Measurements from ENCODE around the gene IRF1. TPM values are rescaled to one million over a fixed set of nuclear protein-coding genes. Genes with fewer than 3 reads are reported as not detected.

IRF1 gene
- total RNA-seq, 2 experiments from 2014 or later, result 1,212 to 1,234 TPM

GRCh38 chr5:132459983-132460838, 30.4 kb downstream of the IRF1 start:
- peaks cover 86% of the 10 kb centered on the region for H3K4me1 ChIP-seq (ENCODE audit: insufficient read depth, low read length)
- Mint-ChIP-seq H3K27ac (peak overlapping the region; percentile 97), H3K4me1 (ENCODE audit: low read depth) (peaks cover 99% of the 10 kb centered on the region), H3K36me3 (ENCODE audit: low read depth) (peaks cover 30% of the 10 kb centered on the region), H3K4me3 (peak overlapping the region; percentile 57), H3K27me3 (no peaks in the 10 kb centered on the region), H3K9me3 (no peaks in the 10 kb centered on the region)
- no peaks in the 10 kb centered on the region for H3K27me3 ChIP-seq (ENCODE audit: control insufficient read depth in 1 of 2, insufficient read depth in 2 of 2, low read length in 2 of 2)
- ATAC-seq (ENCODE audit: poor library complexity), result no peak
- TF ChIP-seq CTCF (IDR thresholded peaks at IDR 0.05), result peak; percentile 27
- CTCF ChIA-PET, result interaction anchor here (2.1 to 4.7 kb wide), 3 partner anchors 29 to 41 kb away, joined by 11 to 34 read pairs (median 12); partner anchors contain the start of gene IRF1
- no peaks in the 10 kb centered on the region for H3K9me3 ChIP-seq (ENCODE audit: control insufficient read depth in 1 of 2, insufficient read depth in 1 of 2, low read length in 2 of 2)
- POLR2A ChIA-PET, result interaction anchor here (1.0 to 15.8 kb wide), 6 partner anchors 12 to 50 kb away, joined by 3 to 1045 read pairs (median 64); partner anchors contain the start of gene IRF1
- peaks cover 22% of the 10 kb centered on the region for H3K36me3 ChIP-seq (ENCODE audit: insufficient read depth, low read length)
- peak overlapping the region in 1 of 2 donors; percentile 48 for H3K27ac ChIP-seq (ENCODE audit: low read depth in 1 of 2, low read length in 2 of 2)
- H3K4me3 ChIP-seq (ENCODE audit: low read length), result no peak overlapping the region
- DNase-seq, result peak in 2 of 14 experiments; percentile 58 to 61
- intact Hi-C loops (cut with DNase I, micrococcal nuclease), result loop anchor here (5.0 kb wide), 3 partner anchors 37 to 48 kb away; no protein-coding TSS in a partner anchor

- Histone ChIP-seq H3K4me3 (ENCODE audit: low read length) (no peak overlapping the region), H3K27me3 (ENCODE audit: control insufficient read depth in 1 of 2, insufficient read depth in 2 of 2, low read length in 2 of 2) (no peaks in the 10 kb centered on the region), H3K4me1 (ENCODE audit: insufficient read depth, low read length) (peaks cover 86% of the 10 kb centered on the region), H3K9me3 (ENCODE audit: control insufficient read depth in 1 of 2, insufficient read depth in 1 of 2, low read length in 2 of 2) (no peaks in the 10 kb centered on the region), H3K36me3 (ENCODE audit: insufficient read depth, low read length) (peaks cover 22% of the 10 kb centered on the region), H3K27ac (ENCODE audit: low read depth in 1 of 2, low read length in 2 of 2) (peak overlapping the region; percentile 49 to 64)
- H3K27me3 Mint-ChIP-seq, result no peaks in the 10 kb centered on the region
- ChIA-PET POLR2A (interaction anchor here (1.0 to 15.8 kb wide), 10 partner anchors 8 to 49 kb away, joined by 3 to 1045 read pairs (median 48); partner anchors contain the start of gene IRF1), CTCF (interaction anchor here (0.7 to 4.7 kb wide), 11 partner anchors 7 to 73 kb away, joined by 3 to 34 read pairs (median 7); partner anchors contain the start of gene IRF1)
- intact Hi-C loops (cut with DNase I, micrococcal nuclease), result loop anchor here (5.0 kb wide), 3 partner anchors 37 to 47 kb away; no protein-coding TSS in a partner anchor
- peaks cover 33% of the 10 kb centered on the region for H3K36me3 Mint-ChIP-seq (ENCODE audit: low read depth)
- peak in 2 of 14 experiments; percentile 42 to 51 for DNase-seq
- peak overlapping the region; percentile 50 for H3K4me3 Mint-ChIP-seq
- H3K4me1 Mint-ChIP-seq (ENCODE audit: low read depth), result peaks cover 98% of the 10 kb centered on the region
- peak overlapping the region; percentile 97 for H3K27ac Mint-ChIP-seq
- no peak for ATAC-seq (ENCODE audit: poor library complexity)
- no peaks in the 10 kb centered on the region for H3K9me3 Mint-ChIP-seq
- TF ChIP-seq CTCF (IDR thresholded peaks at IDR 0.05), result no peak
Measured at GRCh38 chr5:132459031-132459982, 31.3 kb downstream of the IRF1 start.

GRCh38 chr5:132458651-132459030, 31.9 kb downstream of the IRF1 start:
- DNase-seq (peak in 3 of 14 experiments; percentile 50 to 61 (median 59)), ATAC-seq (ENCODE audit: poor library complexity) (no peak)
- H3K27ac Mint-ChIP-seq, result peak overlapping the region; percentile 97
- Histone ChIP-seq H3K27me3 (ENCODE audit: control insufficient read depth in 1 of 2, insufficient read depth in 2 of 2, low read length in 2 of 2) (no peaks in the 10 kb centered on the region), H3K36me3 (ENCODE audit: insufficient read depth, low read length) (peaks cover 26% of the 10 kb centered on the region), H3K4me1 (ENCODE audit: insufficient read depth, low read length) (peaks cover 86% of the 10 kb centered on the region), H3K27ac (ENCODE audit: low read depth in 1 of 2, low read length in 2 of 2) (peak overlapping the region; percentile 64 to 89), H3K4me3 (ENCODE audit: low read length) (no peak overlapping the region), H3K9me3 (ENCODE audit: control insufficient read depth in 1 of 2, insufficient read depth in 1 of 2, low read length in 2 of 2) (no peaks in the 10 kb centered on the region)
- ChIA-PET POLR2A (interaction anchor here (1.0 to 15.8 kb wide), 8 partner anchors 9 to 48 kb away, joined by 6 to 1045 read pairs (median 68); partner anchors contain the start of gene IRF1), CTCF (interaction anchor here (0.7 to 4.7 kb wide), 11 partner anchors 8 to 72 kb away, joined by 3 to 34 read pairs (median 7); partner anchors contain the start of gene IRF1)
- no peak for TF ChIP-seq CTCF (IDR thresholded peaks at IDR 0.05)
- intact Hi-C loops (cut with DNase I, micrococcal nuclease), result loop anchor here (5.0 kb wide), 3 partner anchors 36 to 46 kb away; no protein-coding TSS in a partner anchor
- peak overlapping the region; percentile 50 for H3K4me3 Mint-ChIP-seq
- H3K4me1 Mint-ChIP-seq (ENCODE audit: low read depth), result peaks cover 98% of the 10 kb centered on the region
- no peaks in the 10 kb centered on the region for H3K27me3 Mint-ChIP-seq
- H3K36me3 Mint-ChIP-seq (ENCODE audit: low read depth), result peaks cover 40% of the 10 kb centered on the region
- no peaks in the 10 kb centered on the region for H3K9me3 Mint-ChIP-seq

Measured in CD4-positive, alpha-beta T cell (primary cell).